H1 (cell line): Measurements from ENCODE around the gene ELOVL5. TPM values are rescaled to one million over a fixed set of nuclear protein-coding genes. Genes with fewer than 3 reads are reported as not detected.

ENCODE experiments used
- CTCF ChIA-PET: fragments of 300-600 bp; sonication (Branson Sonifier 250); formaldehyde crosslinking; loops from one replicate; lab custom pipeline; 2021; ENCODE audit not compliant: partially characterized antibody; lab: Charles Lee
- POLR2A ChIA-PET: fragments of 300-600 bp; sonication (Branson Sonifier 250); formaldehyde crosslinking; loops from one replicate; lab custom pipeline; 2021; ENCODE audit warnings: inconsistent platforms; ENCODE audit not compliant: partially characterized antibody; lab: Charles Lee
- DNase-seq, 2 experiments: peaks; one replicate each; pipeline versions ENCODE4 v3.0.0 to v3.0.0-alpha.2; 2010 to 2022; ENCODE audit warnings: low spot score in 2 of 2, low read depth in 1 of 2, mixed read lengths in 1 of 2
- FAIRE-seq: peaks from 2 replicates; lab custom pipeline; 2011; peaks lifted over from hg19 to GRCh38; lab: Jason Lieb, UNC
- H2AFZ ChIP-seq: 2 replicates; pipeline ENCODE4 v1.8.1; 2012; ENCODE audit warnings: low read length, inconsistent platforms
- H2AK5ac ChIP-seq: 2 replicates; pipeline ENCODE4 v1.6.1; 2013; ENCODE audit warnings: low read depth, low read length
- H2BK120ac ChIP-seq: replicated peaks from 2 replicates; pipeline ENCODE3; 2013; ENCODE audit warnings: low read depth, low read length, inconsistent platforms
- H2BK12ac ChIP-seq: 2 replicates; pipeline ENCODE4 v1.6.1; 2013; ENCODE audit warnings: low read depth, low read length
- H2BK15ac ChIP-seq: 2 replicates; pipeline ENCODE4 v1.6.1; 2013; ENCODE audit warnings: low read length
- H2BK20ac ChIP-seq: 2 replicates; pipeline ENCODE4 v1.6.1; 2013; ENCODE audit warnings: low read length
- H2BK5ac ChIP-seq: 2 replicates; pipeline ENCODE4 v1.6.1; 2013; ENCODE audit warnings: low read depth, low read length
- H3K14ac ChIP-seq: 2 replicates; pipeline ENCODE4 v1.6.1; 2013; ENCODE audit warnings: inconsistent platforms; ENCODE audit not compliant: insufficient read length
- H3K18ac ChIP-seq: 2 replicates; pipeline ENCODE4 v1.6.1; 2013; ENCODE audit warnings: low read length; ENCODE audit errors: extremely low read depth
- H3K23ac ChIP-seq: 2 replicates; pipeline ENCODE4 v1.6.1; 2013; ENCODE audit warnings: inconsistent platforms; ENCODE audit not compliant: insufficient read length
- H3K23me2 ChIP-seq: 2 replicates; pipeline ENCODE4 v1.6.1; 2013; ENCODE audit warnings: low read depth, low read length
- H3K27ac ChIP-seq: 2 replicates; pipeline ENCODE4 v1.6.1; 2011; ENCODE audit warnings: low read depth, low read length, inconsistent platforms
- H3K27me3 ChIP-seq, 4 experiments: replicated peaks in 1 of 4; 1 replicate in 1 of 4; 2 replicates in 3 of 4; pipeline versions ENCODE4 v1.6.1 to v1.8.1; 2011 to 2013; ENCODE audit warnings: low read length in 3 of 4, mild to moderate bottlenecking in 3 of 4, inconsistent platforms in 2 of 4, mixed read lengths in 2 of 4, moderate library complexity in 1 of 4; ENCODE audit not compliant: control insufficient read depth in 3 of 4, insufficient read depth in 3 of 4; ENCODE audit errors: extremely low read depth in 1 of 4
- H3K36me3 ChIP-seq, 4 experiments: 2 replicates each; pipeline versions ENCODE4 v1.6.1 to v1.8.1; 2011 to 2013; ENCODE audit warnings: mild to moderate bottlenecking in 4 of 4, low read length in 3 of 4, moderate library complexity in 2 of 4, control low read depth in 1 of 4, inconsistent platforms in 1 of 4; ENCODE audit not compliant: insufficient read depth in 4 of 4, control insufficient read depth in 2 of 4
- H3K4ac ChIP-seq: replicated peaks from 2 replicates; pipeline ENCODE3; 2013; ENCODE audit warnings: low read length, low read depth, mixed read lengths, inconsistent platforms; ENCODE audit not compliant: insufficient read length
- H3K4me1 ChIP-seq, 4 experiments: replicated peaks in 1 of 4; 1 replicate in 1 of 4; 2 replicates in 3 of 4; pipeline versions ENCODE4 v1.6.1 to v1.8.1; 2011 to 2013; ENCODE audit warnings: low read length in 3 of 4, inconsistent platforms in 2 of 4, mixed read lengths in 1 of 4; ENCODE audit not compliant: insufficient read depth in 4 of 4, control insufficient read depth in 3 of 4
- H3K4me2 ChIP-seq, 2 experiments: 2 replicates each; pipeline versions ENCODE4 v1.6.1 to v1.8.1; 2011 to 2013; ENCODE audit warnings: low read depth in 2 of 2, low read length in 2 of 2, control low read depth in 1 of 2, inconsistent platforms in 1 of 2, mild to moderate bottlenecking in 1 of 2; ENCODE audit not compliant: insufficient read depth in 1 of 2
- H3K4me3 ChIP-seq, 4 experiments: fragments of 200-600, 300-600 bp in 1 of 4; sonication (generic), shearing (Covaris generic), sonication (Bioruptor Twin) in 1 of 4; 2 replicates each; pipeline versions ENCODE4 v1.5.1 to v1.8.1; 2011 to 2016; ENCODE audit warnings: low read length in 4 of 4, low read depth in 3 of 4, control low read depth in 2 of 4, inconsistent platforms in 2 of 4, mild to moderate bottlenecking in 2 of 4, mixed read lengths in 1 of 4, moderate library complexity in 1 of 4; ENCODE audit not compliant: insufficient read depth in 2 of 4; ENCODE audit errors: extremely low read depth in 1 of 4
- H3K56ac ChIP-seq: replicated peaks from 2 replicates; pipeline ENCODE3; 2013; ENCODE audit warnings: low read depth, mild to moderate bottlenecking, mixed read lengths, low read length, inconsistent platforms; ENCODE audit not compliant: insufficient read length
- H3K79me1 ChIP-seq: 2 replicates; pipeline ENCODE4 v1.6.1; 2013; ENCODE audit warnings: low read depth, low read length, control low read depth
- H3K79me2 ChIP-seq, 2 experiments: 2 replicates each; pipeline versions ENCODE4 v1.6.1 to v1.8.1; 2012 to 2013; ENCODE audit warnings: low read length in 2 of 2, mild to moderate bottlenecking in 2 of 2, inconsistent platforms in 1 of 2; ENCODE audit not compliant: insufficient read depth in 2 of 2, control insufficient read depth in 1 of 2
- H3K9ac ChIP-seq, 4 experiments: replicated peaks in 1 of 4; 1 replicate in 1 of 4; 2 replicates in 3 of 4; pipeline versions ENCODE4 v1.6.1 to v1.8.1; 2011 to 2013; ENCODE audit warnings: low read depth in 3 of 4, low read length in 3 of 4, control low read depth in 2 of 4, mild to moderate bottlenecking in 2 of 4, moderate library complexity in 2 of 4, inconsistent platforms in 1 of 4; ENCODE audit errors: extremely low read depth in 1 of 4
- H3K9me3 ChIP-seq, 2 experiments: 2 replicates each; pipeline versions ENCODE4 v1.6.1 to v1.8.1; 2012 to 2013; ENCODE audit warnings: mild to moderate bottlenecking in 2 of 2, moderate library complexity in 2 of 2, control low read depth in 1 of 2, inconsistent platforms in 1 of 2, low read depth in 1 of 2, low read length in 1 of 2, mixed read lengths in 1 of 2; ENCODE audit not compliant: insufficient read depth in 2 of 2
- H4K20me1 ChIP-seq, 2 experiments: replicated peaks in 1 of 2; 2 replicates each; pipeline versions ENCODE3 to v1.8.1; 2011 to 2013; ENCODE audit warnings: inconsistent platforms in 2 of 2, low read length in 2 of 2, mild to moderate bottlenecking in 1 of 2; ENCODE audit not compliant: insufficient read depth in 2 of 2, control insufficient read depth in 1 of 2
- H4K5ac ChIP-seq: 2 replicates; pipeline ENCODE4 v1.6.1; 2013; ENCODE audit warnings: low read length, low read depth, mixed read lengths, inconsistent platforms; ENCODE audit not compliant: insufficient read length
- H4K8ac ChIP-seq: 2 replicates; pipeline ENCODE4 v1.8.0; 2013; ENCODE audit warnings: mild to moderate bottlenecking, moderate library complexity, low read length, inconsistent platforms; ENCODE audit not compliant: insufficient read depth; ENCODE audit errors: extremely low read depth
- H4K91ac ChIP-seq: replicated peaks from 2 replicates; pipeline ENCODE3; 2013; ENCODE audit warnings: low read length, mixed read lengths, inconsistent platforms; ENCODE audit not compliant: insufficient read length
- BCL11A ChIP-seq, 2 experiments: IDR thresholded peaks; one replicate each; pipeline ENCODE4 v1.6.1; 2011; ENCODE audit warnings: low read depth in 2 of 2, low read length in 2 of 2, mild to moderate bottlenecking in 2 of 2
- CBX5 ChIP-seq: fragments of 300-800, 300-1000 bp; sonication (generic); IDR thresholded peaks from 2 replicates; pipeline ENCODE4 v1.7.1; 2016; ENCODE audit warnings: antibody characterized with exemption, low read length, low read depth
- CREB1 ChIP-seq: IDR thresholded peaks from 2 replicates; pipeline ENCODE4 v1.6.1; 2012; ENCODE audit warnings: inconsistent platforms
- EP300 ChIP-seq, 2 experiments: IDR thresholded peaks; 1 replicate in 1 of 2; 2 replicates in 1 of 2; pipeline ENCODE4 v1.6.1; 2011 to 2012; ENCODE audit warnings: low read depth in 2 of 2, low read length in 2 of 2, mild to moderate bottlenecking in 2 of 2, borderline replicate concordance in 1 of 2, inconsistent platforms in 1 of 2, moderate library complexity in 1 of 2
- HDAC2 ChIP-seq, 2 experiments: fragments of 300-600 bp in 1 of 2; sonication (generic) in 1 of 2; IDR thresholded peaks; 2 replicates each; pipeline ENCODE4 v1.6.1; 2011 to 2012; ENCODE audit warnings: low read depth in 2 of 2, low read length in 2 of 2, mild to moderate bottlenecking in 2 of 2, moderate library complexity in 2 of 2, borderline replicate concordance in 1 of 2, inconsistent platforms in 1 of 2
- KDM1A ChIP-seq: fragments of 200-600, 300-600 bp; sonication (generic); IDR thresholded peaks from 2 replicates; pipeline ENCODE4 v1.7.1; 2016; ENCODE audit warnings: mild to moderate bottlenecking, low read length, borderline replicate concordance
- MAFK ChIP-seq: IDR thresholded peaks from 2 replicates; pipeline ENCODE4 v1.6.1; 2012; ENCODE audit warnings: low read depth, mild to moderate bottlenecking, improper control_type of control experiment, low read length
- MAX ChIP-seq: IDR thresholded peaks from 2 replicates; pipeline ENCODE4 v1.6.1; 2012; ENCODE audit warnings: inconsistent platforms
- NRF1 ChIP-seq: IDR thresholded peaks from 2 replicates; pipeline ENCODE4 v1.6.1; 2011; ENCODE audit warnings: mild to moderate bottlenecking, low read depth, low read length, improper control_type of control experiment
- RBBP5 ChIP-seq: IDR thresholded peaks from 2 replicates; pipeline ENCODE4 v1.7.1; 2012; ENCODE audit warnings: low read depth, mild to moderate bottlenecking, inconsistent platforms, low read length, moderate library complexity, borderline replicate concordance
- USF2 ChIP-seq: IDR thresholded peaks from 2 replicates; pipeline ENCODE4 v1.6.1; 2011; ENCODE audit warnings: low read length, improper control_type of control experiment
- ZNF274 ChIP-seq: IDR thresholded peaks from 2 replicates; pipeline ENCODE4 v1.7.0; 2012; ENCODE audit warnings: low read length, borderline replicate concordance; ENCODE audit errors: extremely low read depth
- WGBS, 2 experiments: shearing (Covaris generic) in 1 of 2; methylation state at CpG; one replicate each; pipeline versions ENCODE4 v1.1.6 to v1.1.7; 2013 to 2015; ENCODE audit warnings: low lambda C conversion rate in 2 of 2, mixed read lengths in 2 of 2, inconsistent platforms in 1 of 2, low coverage in 1 of 2, missing lambda C conversion rate in 1 of 2; ENCODE audit not compliant: insufficient replicate concordance in 2 of 2, insufficient coverage in 1 of 2, insufficient read length in 1 of 2; ENCODE audit errors: extremely low coverage in 1 of 2, missing lambda C conversion rate in 1 of 2; 5-methylcytosine and 5-hydroxymethylcytosine counted together
- polyA plus RNA-seq, 7 experiments: library from polyadenylated mRNA; depleted of rRNA in 3 of 7; stranded (reverse) in 5 of 7; unstranded in 2 of 7; fragments of >200 nt in 5 of 7; fragments of 200-250 nt in 2 of 7; gene quantifications; 1 replicate in 5 of 7; 2 replicates in 1 of 7; 4 replicates in 1 of 7; pipeline versions ENCODE4 v1.2.1 to v1.2.3, GENCODE V29; 2011 to 2013; ENCODE audit warnings: missing spikeins in 2 of 7, mixed read lengths in 2 of 7
- total RNA-seq: library from RNA; stranded (reverse); fragmentation: NEBNext Ultra II Directional; extraction: Animal tissue kit (Norgen Biotek cat#: 25700); gene quantifications from 2 replicates; pipeline ENCODE4 v1.2.1, GENCODE V29; 2021

ELOVL5 gene
- total and polyA plus RNA-seq, 2 of the 8 experiments (the other 6 are each of a cell fraction or from before 2014, with no cell fraction given) = 113 to 156 TPM

- 90% methylated on average over 1 of the region's 1 CpG; no CpG with 5 or more reads in 1 of the 2 experiments for WGBS, 2 experiments
- H3K14ac ChIP-seq = no peak overlapping the region
- no peak for FAIRE-seq
- no peaks in the 10 kb centered on the region for H3K4me1 ChIP-seq
- no peak overlapping the region for H3K4ac ChIP-seq
- no peak overlapping the region for H2BK12ac ChIP-seq
- H2AFZ ChIP-seq = no peak overlapping the region
- no peak overlapping the region for H2BK120ac ChIP-seq
- H3K9ac ChIP-seq = no peak overlapping the region
- no peaks in the 10 kb centered on the region for H3K9me3 ChIP-seq
- CTCF ChIA-PET = interaction anchor here (0.6 to 5.0 kb wide), 28 partner anchors 8 to 397 kb away, joined by 3 to 46 read pairs (median 4); no protein-coding TSS in a partner anchor
- H4K5ac ChIP-seq = no peak overlapping the region
- no peak overlapping the region for H3K18ac ChIP-seq
- no peak overlapping the region for H2AK5ac ChIP-seq
- H3K27ac ChIP-seq = no peak overlapping the region
- H3K23ac ChIP-seq = no peak overlapping the region
- H2BK15ac ChIP-seq = no peak overlapping the region
- H3K27me3 ChIP-seq = no peaks in the 10 kb centered on the region
- H3K79me1 ChIP-seq = no peaks in the 10 kb centered on the region; the same call in 1 of the 2 replicates
- H4K91ac ChIP-seq = no peak overlapping the region
- H3K4me3 ChIP-seq = no peak overlapping the region
- peaks cover 0 to 39% of the 10 kb centered on the region in 2 experiments; a peak in 2 of 4 replicates for H3K79me2 ChIP-seq
- POLR2A ChIA-PET = no interaction called here
- no peak overlapping the region for H4K8ac ChIP-seq
- no peak overlapping the region for H2BK20ac ChIP-seq
- peaks cover 2 to 30% (median 11%) of the 10 kb centered on the region in 4 experiments; a peak in 5 of 8 replicates for H3K36me3 ChIP-seq
- DNase-seq = no peak
- no peak overlapping the region for H2BK5ac ChIP-seq
- no peak overlapping the region for H3K56ac ChIP-seq
- H3K4me2 ChIP-seq = no peak overlapping the region
- no peaks in the 10 kb centered on the region for H3K23me2 ChIP-seq
- peaks cover 12 to 13% of the 10 kb centered on the region in 2 experiments for H4K20me1 ChIP-seq
- no peak for TF ChIP-seq ZNF274
- TF ChIP-seq MAX = no peak
- no peak for TF ChIP-seq EP300 (IDR thresholded peaks at IDR 0.05; ENCODE audit: borderline replicate concordance in 1 of 2, low read depth in 2 of 2, low read length in 2 of 2)
- TF ChIP-seq NRF1 = no peak
- no peak for TF ChIP-seq CBX5
- no peak for TF ChIP-seq USF2
- no peak for TF ChIP-seq RBBP5
- TF ChIP-seq BCL11A (IDR thresholded peaks at IDR 0.05; ENCODE audit: low read depth in 2 of 2, low read length in 2 of 2) = no peak
- no peak for TF ChIP-seq HDAC2 (IDR thresholded peaks at IDR 0.05; ENCODE audit: borderline replicate concordance in 1 of 2, low read depth in 2 of 2, low read length in 2 of 2)
- TF ChIP-seq KDM1A = no peak
- no peak for TF ChIP-seq MAFK
- TF ChIP-seq CREB1 = no peak
Observed at GRCh38 chr6:53294611-53295010, 54.1 kb downstream of the ELOVL5 start.
